Measurements from ENCODE around the gene ALS2. TPM values are rescaled to one million over a fixed set of nuclear protein-coding genes. Genes with fewer than 3 reads are reported as not detected.
A peak's percentile ranks its signal among the peaks of the same experiment; 100 is the strongest.

Gene ALS2
- total RNA-seq, 1 experiment from 2014 or later, result 28.4 TPM

- no peaks in the 10 kb centered on the region for H3K9me3 Mint-ChIP-seq
- no peaks in the 10 kb centered on the region for H3K27me3 ChIP-seq (ENCODE audit: insufficient read depth, low read length)
Observed at GRCh38 chr2:201781557-201782051, 871 bp upstream of the ALS2 start.

More at GRCh38 chr2:201781557-201782051, 871 bp upstream of the ALS2 start:
- H3K23me2 ChIP-seq (ENCODE audit: insufficient read length, low read depth, low read length, poor library complexity, severe bottlenecking), result peaks cover 15% of the 10 kb centered on the region
- H2AFZ ChIP-seq (ENCODE audit: low read length), result peak overlapping the region; percentile 90
- Mint-ChIP-seq H3K27ac (peak overlapping the region; percentile 95 to 99 (median 95)), H3K4me3 (peak overlapping the region; percentile 85 to 93), H3K27me3 (ENCODE audit: low read depth) (peaks cover 7% of the 10 kb centered on the region; the same call in 1 of the 2 replicates), H3K36me3 (ENCODE audit: insufficient read depth in 1 of 3, low read depth in 3 of 3) (no peaks in the 10 kb centered on the region), H3K4me1 (peaks cover 31 to 33% of the 10 kb centered on the region in 2 experiments)
- peak overlapping the region; percentile 16 for H3K27ac ChIP-seq (ENCODE audit: insufficient read length, low read depth, low read length)
- no peak overlapping the region for H3K4ac ChIP-seq (ENCODE audit: low read depth, low read length)
- H2BK12ac ChIP-seq (ENCODE audit: insufficient read length, low read depth, low read length), result no peak overlapping the region
- H2BK5ac ChIP-seq (ENCODE audit: insufficient read length, low read length), result no peak overlapping the region
- H3K23ac ChIP-seq (ENCODE audit: insufficient read length, low read depth, low read length), result no peak overlapping the region
- peak overlapping the region; percentile 2 for H4K5ac ChIP-seq (ENCODE audit: insufficient read length, low read depth, low read length)
- H3T11ph ChIP-seq (ENCODE audit: low read length), result no peak overlapping the region
- no peak overlapping the region for H2BK15ac ChIP-seq (ENCODE audit: low read depth, low read length)
- DNase-seq, result no peak
- H3K14ac ChIP-seq (ENCODE audit: insufficient read depth, low read length), result no peak overlapping the region; the same call in 1 of the 2 replicates
- H4K20me1 ChIP-seq (ENCODE audit: control insufficient read depth, insufficient read depth, insufficient read length), result no peaks in the 10 kb centered on the region
- no peak overlapping the region for H2AK5ac ChIP-seq (ENCODE audit: insufficient read length, low read length)
- TF ChIP-seq CTCF (conservative IDR thresholded peaks at IDR 0.05), result no peak
- no CpG with 5 or more reads among the region's 15 CpGs for WGBS (ENCODE audit: extremely low coverage, insufficient read length, low lambda C conversion rate)
- peaks cover 2% of the 10 kb centered on the region; the same call in 1 of the 2 replicates for H3K4me1 ChIP-seq (ENCODE audit: insufficient read depth, low read length)
- no peak overlapping the region for H3K56ac ChIP-seq (ENCODE audit: insufficient read length, low read depth, low read length)
- no peak overlapping the region for H2BK20ac ChIP-seq (ENCODE audit: low read depth, low read length, poor library complexity, severe bottlenecking)
- no peak overlapping the region for H3K18ac ChIP-seq (ENCODE audit: insufficient read length, low read depth, low read length)
- no peaks in the 10 kb centered on the region for H3K79me1 ChIP-seq (ENCODE audit: insufficient read depth, low read depth, low read length, poor library complexity, severe bottlenecking)
- peaks cover 10% of the 10 kb centered on the region; the same call in 1 of the 2 replicates for H3K79me2 ChIP-seq (ENCODE audit: insufficient read depth, low read length)
- H2BK120ac ChIP-seq (ENCODE audit: low read depth, low read length, poor library complexity, severe bottlenecking), result no peak overlapping the region
- no peaks in the 10 kb centered on the region for H3K9me3 ChIP-seq (ENCODE audit: control insufficient read depth, low read depth, low read length)
- peak overlapping the region; percentile 23 for H3K9ac ChIP-seq (ENCODE audit: extremely low read depth, insufficient read length, low read length)
- H4K8ac ChIP-seq (replicated peaks; ENCODE audit: insufficient read length, low read depth, low read length), result no peak overlapping the region
- no peak overlapping the region for H4K91ac ChIP-seq (ENCODE audit: insufficient read length, low read depth, low read length)
- H3K4me2 ChIP-seq (ENCODE audit: insufficient read depth, insufficient read length, low read length), result peak overlapping the region; percentile 79
